Colonic mucosa (tissue), 4 donors: ENCODE data around the gene ISG20. TPM values are rescaled to one million over a fixed set of nuclear protein-coding genes. Genes with fewer than 3 reads are reported as not detected.

ENCODE experiments used
- DNase-seq: peaks from one replicate; pipeline ENCODE4 v3.0.0-alpha.2; 2020
- H3K27ac ChIP-seq: fragments of 200-600 bp; one replicate; pipeline ENCODE4 v1.8.0; 2021
- H3K27me3 ChIP-seq: fragments of 200-600 bp; one replicate; pipeline ENCODE4 v1.8.0; 2021
- H3K36me3 ChIP-seq: fragments of 200-600 bp; one replicate; pipeline ENCODE4 v1.8.0; 2021
- H3K4me1 ChIP-seq: fragments of 200-600 bp; one replicate; pipeline ENCODE4 v1.8.0; 2021; ENCODE audit warnings: mild to moderate bottlenecking
- H3K4me3 ChIP-seq: fragments of 200-600 bp; one replicate; pipeline ENCODE4 v1.8.0; 2021
- H3K9ac ChIP-seq, 2 donors: one replicate each; pipeline ENCODE4 v1.7.0; 2013; ENCODE audit warnings: control low read depth in 2 of 2, low read depth in 2 of 2, low read length in 2 of 2
- H3K9me3 ChIP-seq: fragments of 200-600 bp; one replicate; pipeline ENCODE4 v1.8.0; 2021
- CTCF ChIP-seq: fragments of 200-600 bp; IDR thresholded peaks from one replicate; pipeline ENCODE4 v1.8.0; 2022; ENCODE audit warnings: antibody characterized with exemption, mild to moderate bottlenecking
- intact Hi-C: fragments of 100-400 bp; cut with DNase I; formaldehyde crosslinking; loops from one replicate; pipeline ENCODE4 v1.14.1; 2022
- total RNA-seq, 2 donors: library from RNA; stranded (reverse); fragmentation: NEBNext Ultra II Directional in 1 of 2; extraction: Animal tissue kit (Norgen Biotek cat#: 25700) in 1 of 2; gene quantifications; one replicate each; pipeline ENCODE4 v1.2.1, GENCODE V29; 2021
- donor health status: healthy.
- donor health status: DM: no; HTN: no; CAD: no.
- donor health status: DM: no; HTN: no; CAD: no.

Gene ISG20
- total RNA-seq, 2 donors from 2014 or later: 43.5 to 60.5 TPM

GRCh38 chr15:88686166-88686565 is 47.4 kb downstream of the ISG20 start:
- Histone ChIP-seq H3K4me1 (no peaks in the 10 kb centered on the region), H3K4me3 (no peak overlapping the region), H3K36me3 (no peaks in the 10 kb centered on the region), H3K27me3 (no peaks in the 10 kb centered on the region), H3K9me3 (no peaks in the 10 kb centered on the region), H3K9ac (no peak overlapping the region), H3K27ac (no peak overlapping the region)
- DNase-seq: no peak
- no peak for TF ChIP-seq CTCF
- intact Hi-C loops: no loop called here

DNA sequence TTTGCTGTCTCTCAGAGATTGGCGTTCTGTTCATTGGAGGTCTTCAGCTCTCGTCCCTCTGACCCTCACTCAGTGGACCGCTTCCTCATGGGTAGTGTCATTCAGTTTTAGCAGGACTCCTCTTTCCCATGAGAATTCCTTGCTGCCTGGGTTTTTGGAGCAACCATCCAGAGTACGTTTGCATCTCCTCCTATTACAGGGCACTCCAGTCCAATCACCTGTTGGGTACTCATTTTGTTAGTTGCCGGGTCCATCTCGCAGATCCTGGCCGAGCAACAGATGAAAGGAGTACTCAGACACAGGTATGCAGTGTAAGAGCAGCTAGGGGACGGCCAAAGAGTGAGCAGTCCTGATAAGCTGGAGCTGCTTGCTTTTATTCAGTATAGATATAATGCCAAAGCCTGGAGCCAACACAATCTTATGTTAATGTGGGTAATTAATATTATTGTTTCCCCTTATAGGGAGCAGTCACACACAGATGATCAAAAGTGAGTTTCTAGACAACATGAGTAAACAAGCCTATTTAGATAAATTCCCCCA is 49.6 kb downstream of the ISG20 start:
- no peaks in the 10 kb centered on the region for H3K27me3 ChIP-seq
- no peaks in the 10 kb centered on the region for H3K36me3 ChIP-seq
- no peak for DNase-seq
- no peak for TF ChIP-seq CTCF
- no peak overlapping the region for H3K27ac ChIP-seq
- H3K9me3 ChIP-seq: no peaks in the 10 kb centered on the region
- intact Hi-C loops: no loop called here
- no peaks in the 10 kb centered on the region for H3K4me1 ChIP-seq
- no peak overlapping the region for H3K4me3 ChIP-seq
- H3K9ac ChIP-seq: no peak overlapping the region

DNA sequence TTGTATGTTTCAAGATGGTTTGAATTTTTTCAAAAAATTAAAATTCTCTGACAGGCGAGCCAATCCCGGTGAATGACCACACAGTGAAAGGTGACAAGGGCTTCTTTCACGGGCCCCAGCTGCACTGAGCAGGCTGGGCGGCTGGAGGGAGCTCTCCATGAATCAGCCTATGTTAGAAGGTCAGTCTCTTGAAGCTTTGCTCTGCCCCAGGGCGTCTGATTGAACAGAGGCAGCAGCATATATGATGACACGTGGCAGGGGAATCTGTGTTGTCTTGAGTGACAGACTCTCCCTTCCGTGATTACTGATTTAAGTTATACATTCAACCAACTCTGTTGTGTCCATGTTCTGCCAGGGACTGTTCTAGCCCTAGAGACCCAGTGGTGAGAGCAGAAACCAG is 51.5 kb downstream of the ISG20 start:
- DNase-seq: no peak
- Histone ChIP-seq H3K4me1 (no peaks in the 10 kb centered on the region), H3K9ac (no peak overlapping the region), H3K9me3 (no peaks in the 10 kb centered on the region), H3K4me3 (no peak overlapping the region), H3K27ac (no peak overlapping the region), H3K27me3 (no peaks in the 10 kb centered on the region), H3K36me3 (no peaks in the 10 kb centered on the region)
- intact Hi-C loops: no loop called here
- TF ChIP-seq CTCF: no peak

- Histone ChIP-seq H3K27me3 (no peaks in the 10 kb centered on the region), H3K36me3 (no peaks in the 10 kb centered on the region), H3K4me3 (no peak overlapping the region), H3K9ac (no peak overlapping the region), H3K9me3 (no peaks in the 10 kb centered on the region), H3K4me1 (no peaks in the 10 kb centered on the region), H3K27ac (no peak overlapping the region)
- TF ChIP-seq CTCF: no peak
- intact Hi-C loops: no loop called here
- no peak for DNase-seq
Observed at GRCh38 chr15:88693191-88693590, 54.4 kb downstream of the ISG20 start.

DNA sequence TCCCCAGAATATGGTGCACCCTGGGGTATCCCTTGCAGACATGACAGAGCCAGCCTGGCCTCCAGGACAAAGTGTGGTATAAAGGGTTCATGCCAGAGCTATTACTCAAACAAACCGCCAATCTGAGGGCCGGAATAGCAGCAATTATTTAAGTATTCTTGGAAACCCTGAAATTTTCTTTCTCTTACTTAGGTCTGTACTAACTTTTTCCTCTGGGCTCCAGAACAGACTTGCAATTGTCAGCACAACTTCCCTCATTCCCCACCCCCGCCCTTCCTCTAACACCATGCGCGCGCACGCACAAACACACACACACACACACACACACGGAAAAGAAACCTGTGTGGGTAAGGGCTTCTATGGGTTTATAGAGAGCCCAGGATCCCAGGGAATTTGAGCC is 56.3 kb downstream of the ISG20 start:
- TF ChIP-seq CTCF: no peak
- Histone ChIP-seq H3K27ac (no peak overlapping the region), H3K9me3 (no peaks in the 10 kb centered on the region), H3K36me3 (no peaks in the 10 kb centered on the region), H3K27me3 (no peaks in the 10 kb centered on the region), H3K4me3 (no peak overlapping the region), H3K9ac (no peak overlapping the region), H3K4me1 (no peaks in the 10 kb centered on the region)
- DNase-seq: no peak
- intact Hi-C loops: no loop called here
